Measurements from ENCODE around the gene OR51S1.
"Not testable (repeated sequence)": the region's sequence is repeated elsewhere in the genome, so short reads cannot be mapped to it uniquely, and the experiment has no call there.

The OR51S1 gene

DNA sequence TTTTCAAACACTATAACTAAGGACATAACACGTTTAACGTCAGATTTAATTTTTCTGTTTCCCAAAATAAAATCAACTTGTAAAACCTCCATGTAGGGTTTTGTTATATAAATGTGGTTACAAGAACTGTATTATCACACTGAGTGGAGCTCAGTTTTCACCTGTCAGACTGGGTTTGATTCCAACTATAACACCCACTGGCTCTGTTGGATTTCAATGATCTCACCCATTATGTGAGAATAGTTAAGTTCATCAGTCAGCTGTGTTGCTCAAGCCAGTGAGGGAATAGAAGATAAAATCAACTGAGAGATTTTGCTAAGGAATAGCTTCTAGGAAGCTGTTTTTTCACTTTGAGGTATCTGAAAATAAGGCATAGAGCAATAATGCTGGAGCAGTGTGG, 39.8 kb downstream of the OR51S1 start:
- H3K4me3 ChIP-seq (replicated peaks in 1 of 2; ENCODE audit: low read depth in 2 of 2, low read length in 2 of 2), result no peak overlapping the region
- DNase-seq (ENCODE audit: low read depth in 2 of 2), result no peak
- TF ChIP-seq, protein P1, sequence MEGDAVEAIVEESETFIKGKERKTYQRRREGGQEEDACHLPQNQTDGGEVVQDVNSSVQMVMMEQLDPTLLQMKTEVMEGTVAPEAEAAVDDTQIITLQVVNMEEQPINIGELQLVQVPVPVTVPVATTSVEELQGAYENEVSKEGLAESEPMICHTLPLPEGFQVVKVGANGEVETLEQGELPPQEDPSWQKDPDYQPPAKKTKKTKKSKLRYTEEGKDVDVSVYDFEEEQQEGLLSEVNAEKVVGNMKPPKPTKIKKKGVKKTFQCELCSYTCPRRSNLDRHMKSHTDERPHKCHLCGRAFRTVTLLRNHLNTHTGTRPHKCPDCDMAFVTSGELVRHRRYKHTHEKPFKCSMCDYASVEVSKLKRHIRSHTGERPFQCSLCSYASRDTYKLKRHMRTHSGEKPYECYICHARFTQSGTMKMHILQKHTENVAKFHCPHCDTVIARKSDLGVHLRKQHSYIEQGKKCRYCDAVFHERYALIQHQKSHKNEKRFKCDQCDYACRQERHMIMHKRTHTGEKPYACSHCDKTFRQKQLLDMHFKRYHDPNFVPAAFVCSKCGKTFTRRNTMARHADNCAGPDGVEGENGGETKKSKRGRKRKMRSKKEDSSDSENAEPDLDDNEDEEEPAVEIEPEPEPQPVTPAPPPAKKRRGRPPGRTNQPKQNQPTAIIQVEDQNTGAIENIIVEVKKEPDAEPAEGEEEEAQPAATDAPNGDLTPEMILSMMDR (IDR thresholded peaks at IDR 0.05; ENCODE audit: low read depth, low read length), result no peak

DNA sequence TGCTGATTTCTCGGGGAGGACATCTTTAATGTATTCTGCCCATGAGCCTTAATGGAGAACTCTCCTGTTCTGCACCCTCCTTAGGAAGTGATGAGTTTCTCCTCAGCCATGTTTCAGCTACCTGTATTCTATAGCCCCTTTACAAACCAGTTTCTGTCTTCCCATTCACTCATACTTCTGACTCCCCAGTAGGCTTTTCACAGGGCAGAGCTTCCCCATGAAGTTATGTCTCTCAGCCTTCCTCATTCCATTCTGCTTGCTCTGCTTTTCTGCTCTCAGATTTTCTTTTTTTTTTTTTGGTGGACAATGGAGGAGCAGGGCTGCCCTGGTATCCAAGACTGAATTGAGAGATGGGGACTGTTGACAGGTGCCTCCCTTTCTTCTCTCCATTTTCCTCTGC, 40.5 kb downstream of the OR51S1 start:
- no peak overlapping the region for H3K4me3 ChIP-seq (replicated peaks in 1 of 2; ENCODE audit: low read depth in 2 of 2, low read length in 2 of 2)
- no peak for DNase-seq (ENCODE audit: low read depth in 2 of 2)
- TF ChIP-seq, protein P1 (IDR thresholded peaks at IDR 0.05; ENCODE audit: low read depth, low read length), result no peak

DNA sequence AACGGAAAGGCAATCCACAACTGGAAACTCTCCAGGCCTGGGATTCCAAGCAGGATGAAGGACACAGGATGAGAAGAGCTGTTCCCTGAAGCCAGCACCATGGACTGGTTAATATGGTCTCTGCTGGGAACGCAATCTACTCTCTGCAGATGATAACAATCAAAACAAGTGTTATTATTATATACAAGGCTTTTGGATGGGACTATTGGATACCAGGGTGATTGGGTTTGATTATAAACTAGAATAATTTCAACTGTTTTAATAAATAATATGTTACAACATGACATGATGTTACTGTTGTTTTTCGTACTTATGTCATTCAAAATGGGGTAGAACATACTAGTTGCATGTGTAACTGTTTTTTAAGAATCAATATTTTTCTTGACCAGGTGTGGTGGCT, 44.7 kb downstream of the OR51S1 start, which contains the start of gene OR52R1:
OR52R1 (minus strand) TSS at position 101 of the 400 bp plus-strand sequence; CDS start at position 101, 0 bp downstream.
- TF ChIP-seq, protein P1 (IDR thresholded peaks at IDR 0.05; ENCODE audit: low read depth, low read length), result no peak
- DNase-seq (ENCODE audit: low read depth in 2 of 2), result no peak

DNA sequence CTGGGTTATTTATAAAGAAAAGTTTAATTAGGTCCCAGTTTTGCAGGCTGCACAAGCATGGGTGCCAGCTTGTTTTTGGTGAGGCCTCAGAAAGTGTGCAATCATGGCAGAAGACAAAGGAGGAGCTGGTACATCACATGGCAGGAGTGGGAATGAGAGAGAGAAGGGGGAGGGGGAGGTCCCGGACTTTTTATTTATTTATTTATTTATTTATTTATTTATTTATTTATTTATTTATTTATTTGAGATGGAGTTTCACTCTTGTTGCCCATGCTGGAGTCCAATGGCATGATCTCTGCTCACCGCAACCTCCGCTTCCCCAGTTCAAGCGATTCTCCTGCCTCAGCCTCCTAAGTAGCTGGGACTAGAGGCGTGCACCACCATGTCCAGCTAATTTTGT, 47.7 kb downstream of the OR51S1 start:
- not testable (repeated sequence) for H3K4me3 ChIP-seq (replicated peaks in 1 of 2; ENCODE audit: low read depth in 2 of 2, low read length in 2 of 2); DNase-seq (ENCODE audit: low read depth in 2 of 2)

More for the DNA sequence above, 44.7 kb downstream of the OR51S1 start, which contains the start of gene OR52R1:
- no peak within 1 kb of the TSS for H3K4me3 ChIP-seq (replicated peaks in 1 of 2; ENCODE audit: low read depth in 2 of 2, low read length in 2 of 2)

DNA sequence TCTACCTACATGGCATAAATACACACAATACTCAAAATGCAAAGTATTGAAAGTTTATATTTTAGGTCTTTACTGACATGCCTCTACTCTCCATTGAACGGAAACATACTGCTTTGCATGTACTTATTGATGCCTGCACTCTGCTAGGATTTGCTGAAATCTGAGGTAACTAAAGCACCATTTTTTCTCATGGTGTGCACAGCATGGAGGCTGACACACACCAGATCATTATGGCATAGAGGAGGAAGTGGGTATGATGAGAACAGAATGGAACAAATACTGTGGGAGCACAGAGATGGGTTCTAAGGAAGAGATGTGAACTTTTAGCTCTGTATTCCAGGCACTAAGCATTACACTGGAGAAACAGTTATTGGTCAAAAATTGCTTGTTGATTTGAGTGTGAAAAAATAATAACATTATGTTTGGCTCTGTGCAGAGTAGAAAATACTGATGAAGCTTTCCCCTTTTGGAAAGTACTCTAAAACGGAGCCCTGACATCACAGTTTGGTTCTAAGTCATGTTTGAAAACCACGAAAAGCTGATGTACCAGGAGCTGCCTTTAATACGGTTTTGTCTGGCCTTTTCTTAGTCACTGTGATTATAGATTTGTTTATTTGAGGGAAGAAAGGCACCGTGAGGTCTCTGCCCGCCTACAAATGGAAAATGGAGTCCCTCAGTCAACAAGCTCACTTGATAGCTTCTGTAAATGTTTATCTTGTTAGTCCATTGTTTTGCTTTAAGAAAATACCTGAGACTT, 50.4 kb downstream of the OR51S1 start:
- no peak overlapping the region for H3K4me3 ChIP-seq (replicated peaks in 1 of 2; ENCODE audit: low read depth in 2 of 2, low read length in 2 of 2)
- TF ChIP-seq, protein P1 (IDR thresholded peaks at IDR 0.05; ENCODE audit: low read depth, low read length), result no peak
- no peak for DNase-seq (ENCODE audit: low read depth in 2 of 2)

Measured in cardiac fibroblast (primary cell).